NCI-H146 treated with DMSO at 0.1 percent for 48 hours (cell line): Measurements from ENCODE around the gene ADIPOR2.
A peak's percentile ranks its signal among the peaks of the same experiment; 100 is the strongest.

ENCODE experiments used
- DNase-seq: peaks from one replicate; lab custom pipeline; 2025; ENCODE audit not compliant: unreplicated experiment; lab: John Stamatoyannopoulos, UW

ADIPOR2 gene

DNA sequence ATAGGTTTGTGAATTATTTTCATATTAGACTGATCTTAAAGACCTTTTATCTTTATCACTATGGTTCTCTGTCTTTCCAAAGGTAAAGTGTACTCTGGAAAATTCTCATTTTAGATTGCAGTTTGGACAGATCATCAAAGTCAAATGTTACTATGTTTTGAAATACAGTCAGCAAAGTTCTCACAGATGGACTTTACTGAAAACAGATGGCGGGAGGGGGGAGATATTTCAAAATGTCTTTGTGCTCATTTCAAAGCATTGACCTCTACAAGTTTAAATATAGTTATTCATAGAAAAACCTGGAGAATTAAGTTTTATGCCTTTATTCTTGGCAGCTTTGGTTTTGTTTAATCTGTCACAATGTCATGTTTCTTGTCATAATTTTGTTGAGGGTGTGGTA lies 77.7 kb downstream of the ADIPOR2 start:
- no peak for DNase-seq

GRCh38 chr12:1769809-1770494 lies 79.1 kb downstream of the ADIPOR2 start:
- DNase-seq = no peak

GRCh38 chr12:1773937-1774655 lies 83.2 kb downstream of the ADIPOR2 start:
- DNase-seq = no peak

DNA sequence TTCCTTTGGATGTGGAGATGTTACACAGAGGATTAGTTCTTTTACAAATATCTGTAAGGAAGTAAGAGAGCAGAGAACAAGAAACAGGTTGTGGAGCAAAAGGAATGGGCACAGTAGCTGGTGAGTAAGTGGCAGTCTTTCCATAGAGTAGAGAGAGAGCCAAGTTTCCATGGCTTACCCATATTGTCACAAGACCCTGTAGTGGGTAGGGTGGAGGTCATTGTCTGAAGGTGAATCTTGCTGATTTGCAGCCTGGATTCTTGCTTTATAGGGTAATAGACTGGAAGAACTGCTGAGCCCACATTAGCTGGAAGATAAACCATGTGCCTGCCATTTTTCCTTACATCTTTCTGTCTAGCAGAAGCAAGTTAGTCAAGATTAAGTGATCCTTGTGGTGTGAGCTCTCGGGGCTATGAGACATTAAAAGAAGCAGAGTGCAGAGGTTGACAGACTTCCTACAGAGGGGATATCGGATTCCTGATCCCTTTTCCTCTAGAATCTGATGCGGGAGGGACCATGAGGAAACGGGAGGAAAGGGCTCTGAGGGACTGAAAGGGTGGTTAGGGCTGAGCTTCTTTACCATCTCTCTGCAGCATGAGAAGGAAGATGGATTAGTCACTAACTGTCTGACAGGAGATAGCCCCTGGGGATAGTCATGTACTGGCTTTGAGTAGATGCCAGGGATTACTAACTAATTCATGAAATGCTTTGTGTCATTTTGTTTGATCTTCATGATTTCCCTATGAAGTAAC lies 85.5 kb downstream of the ADIPOR2 start:
- DNase-seq = no peak

DNA sequence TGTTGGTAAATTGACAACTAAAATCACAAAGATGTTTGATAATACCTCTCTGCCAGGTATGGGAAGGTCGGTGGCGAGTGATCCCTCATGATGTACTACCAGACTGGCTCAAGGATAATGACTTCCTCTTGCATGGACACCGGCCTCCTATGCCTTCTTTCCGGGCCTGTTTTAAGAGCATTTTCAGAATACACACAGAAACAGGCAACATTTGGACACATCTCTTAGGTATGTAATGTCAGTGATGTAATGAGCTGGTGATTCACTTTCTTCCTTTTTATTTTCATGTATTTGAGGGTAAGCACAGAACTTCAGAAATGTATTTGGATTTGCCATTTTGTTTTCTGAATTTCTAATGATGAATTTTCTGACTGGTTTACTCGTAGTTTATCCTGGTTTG lies 86.9 kb downstream of the ADIPOR2 start:
- DNase-seq = no peak

DNA sequence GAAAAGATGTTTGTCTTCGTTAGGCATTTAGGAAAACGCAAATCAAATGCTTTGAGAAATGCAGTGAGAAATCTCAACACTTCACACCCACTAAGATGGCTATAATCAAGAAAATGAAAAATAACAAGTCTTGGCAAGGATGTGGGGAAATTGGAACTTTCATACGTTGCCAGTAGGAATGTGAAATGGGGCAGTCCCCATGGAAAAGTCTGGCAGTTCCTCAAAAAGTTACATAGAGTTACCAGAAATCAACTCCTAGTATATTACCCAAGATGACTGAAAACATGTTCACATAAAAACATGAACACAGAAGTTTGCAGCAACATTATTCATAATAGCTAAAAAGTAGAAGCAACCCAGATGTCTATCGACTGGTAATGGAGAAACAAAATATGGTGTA lies 88.0 kb downstream of the ADIPOR2 start:
- no peak for DNase-seq

DNA sequence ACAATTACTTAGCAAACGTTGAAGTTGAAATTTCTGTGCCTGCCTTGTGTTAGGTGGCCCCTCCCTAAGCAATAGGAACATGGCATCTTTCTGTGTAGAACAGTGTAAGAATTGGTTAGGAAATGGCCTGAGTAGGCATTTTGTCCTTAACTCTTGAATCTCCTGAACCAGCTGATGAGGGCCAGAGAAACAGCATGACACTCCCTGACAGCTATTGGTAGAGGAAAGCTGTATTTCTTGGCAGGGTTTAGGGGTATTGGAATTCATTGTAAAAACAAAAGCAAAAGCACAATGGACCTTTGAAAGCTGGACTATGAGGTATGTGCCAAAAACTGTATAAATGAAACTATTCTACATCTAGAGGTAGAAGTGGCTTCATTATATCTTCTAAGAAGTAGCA lies 88.9 kb downstream of the ADIPOR2 start:
- DNase-seq = no peak

GRCh38 chr12:1781772-1782171 lies 90.9 kb downstream of the ADIPOR2 start:
- no peak for DNase-seq

DNA sequence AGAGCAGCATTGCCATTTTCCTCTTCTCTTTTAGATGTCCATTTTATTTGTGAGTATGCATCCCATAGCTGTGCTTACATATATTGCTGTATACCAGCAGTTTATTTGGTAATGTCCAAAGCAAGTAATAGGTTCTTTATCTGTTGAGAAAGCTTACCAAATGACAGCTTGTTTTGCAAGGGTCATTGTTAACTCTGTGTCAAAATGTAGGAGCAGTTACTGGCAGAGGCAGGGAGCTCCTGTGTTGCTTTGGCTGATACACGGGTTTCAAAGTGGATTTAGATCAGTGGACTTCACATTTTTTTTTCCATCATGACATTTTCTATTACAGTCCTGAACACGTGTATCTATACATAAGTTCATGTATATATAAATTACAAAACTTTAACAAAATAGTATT lies 91.3 kb downstream of the ADIPOR2 start:
- no peak for DNase-seq

DNA sequence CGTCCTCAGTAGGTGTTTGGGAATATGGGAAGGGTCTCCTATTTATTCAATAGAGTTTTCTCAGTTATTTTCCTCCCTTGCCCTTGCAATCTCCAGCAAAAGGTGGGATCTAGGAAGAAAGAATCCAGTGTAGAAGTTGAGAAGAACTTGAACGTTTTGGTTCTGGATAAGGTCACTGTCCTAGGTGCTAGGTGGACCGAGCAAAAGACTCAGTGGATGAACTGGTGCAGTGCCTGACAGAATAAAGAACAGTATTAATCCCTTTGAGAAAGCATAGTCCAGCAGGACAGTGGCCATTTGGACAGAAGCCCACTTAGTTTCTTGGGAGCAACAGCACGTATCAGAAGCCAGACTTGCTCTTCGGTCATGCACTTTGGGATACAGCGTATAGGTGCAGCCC lies 96.8 kb downstream of the ADIPOR2 start:
- no peak for DNase-seq

GRCh38 chr12:1790444-1790843 lies 99.6 kb downstream of the ADIPOR2 start:
- DNase-seq = no peak

DNA sequence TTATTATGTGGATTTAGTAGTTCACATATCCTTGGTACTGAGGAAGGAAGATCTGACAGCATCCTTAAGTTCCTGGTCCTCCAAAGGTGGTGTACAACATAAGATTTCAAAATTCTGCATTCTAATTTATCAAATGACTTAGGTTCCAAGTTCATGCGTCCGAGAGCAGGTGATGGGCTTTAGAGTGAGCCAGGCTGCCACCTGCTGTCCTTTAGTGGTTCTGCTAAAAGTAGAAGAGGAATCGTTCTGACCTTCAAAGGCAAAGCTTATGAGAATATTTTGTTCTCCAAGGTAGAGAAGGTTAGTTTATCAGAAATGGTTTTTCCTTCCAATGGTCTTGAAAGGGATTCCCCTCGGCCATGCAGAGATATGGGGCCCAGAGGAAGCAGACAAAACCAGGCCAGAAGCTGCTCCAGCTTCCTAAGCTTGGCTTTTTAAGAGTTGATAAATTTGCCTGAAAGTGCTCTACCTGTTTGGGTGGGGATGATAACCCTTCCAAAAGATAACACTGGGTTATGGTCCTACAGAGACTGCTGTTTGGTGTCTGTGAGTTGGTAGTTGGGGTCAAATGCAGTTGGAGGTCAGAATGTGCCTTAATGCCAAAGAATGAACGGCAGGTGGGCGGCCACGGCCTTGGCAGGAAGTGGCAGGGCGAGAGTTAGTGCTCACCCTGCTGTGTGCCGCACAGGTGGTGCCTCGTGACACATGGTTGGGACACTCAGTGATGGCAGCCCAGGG lies 100.4 kb downstream of the ADIPOR2 start:
- peak; percentile 46 for DNase-seq

DNA sequence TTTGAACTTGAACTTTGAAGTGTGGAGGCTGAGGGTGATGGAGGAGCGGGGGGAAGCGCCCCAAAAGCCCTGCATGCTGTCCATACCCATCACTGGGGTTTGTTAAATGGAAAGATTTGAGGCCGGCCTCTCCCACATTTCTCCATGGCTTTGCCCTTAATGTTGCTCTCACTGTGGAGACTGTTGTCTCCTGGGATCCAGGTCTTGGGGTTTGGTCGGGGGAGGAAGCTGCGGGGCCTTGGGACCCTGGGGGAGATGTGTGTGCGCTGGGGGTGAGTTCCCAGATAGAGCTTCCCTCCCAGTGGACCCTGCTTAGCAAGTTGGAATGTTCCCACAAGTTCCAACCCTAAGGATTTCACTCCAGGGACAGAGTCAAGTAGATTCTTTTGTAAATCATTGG lies 101.5 kb downstream of the ADIPOR2 start:
- no peak for DNase-seq

- no peak for DNase-seq
These were observed 102.7 kb downstream of the ADIPOR2 start for GRCh38 chr12:1793426-1794210.

DNA sequence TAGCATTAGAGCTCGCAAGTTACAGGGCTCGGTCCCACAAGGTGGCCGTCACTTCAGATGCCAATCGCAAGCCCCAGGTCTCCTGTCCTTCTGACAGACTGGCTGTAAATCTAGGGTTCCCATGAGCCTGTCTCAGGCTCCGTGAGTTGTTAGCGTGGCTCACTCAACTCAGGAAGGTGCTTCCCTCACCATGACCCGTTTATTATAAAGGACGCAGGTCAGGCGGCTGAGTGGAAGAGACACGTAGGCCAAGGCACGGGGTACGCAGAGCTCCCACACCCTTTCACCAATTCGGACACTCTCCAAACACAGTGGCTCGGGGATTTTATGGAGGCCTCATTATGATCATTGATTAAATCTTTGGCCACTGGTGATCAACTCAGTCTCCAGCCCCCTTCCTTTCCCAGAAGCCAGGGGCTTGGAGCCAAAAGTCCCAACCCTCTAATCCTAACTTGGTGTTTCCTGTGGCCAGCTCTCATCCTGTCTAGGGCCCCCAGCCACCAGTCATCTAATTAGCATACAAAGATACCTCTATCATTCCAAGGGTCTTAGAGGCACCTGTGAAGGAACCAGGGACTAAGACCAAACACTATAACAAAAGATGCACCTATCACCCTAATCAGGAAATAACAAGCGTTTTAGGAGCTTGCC lies 103.7 kb downstream of the ADIPOR2 start:
- DNase-seq = no peak

DNA sequence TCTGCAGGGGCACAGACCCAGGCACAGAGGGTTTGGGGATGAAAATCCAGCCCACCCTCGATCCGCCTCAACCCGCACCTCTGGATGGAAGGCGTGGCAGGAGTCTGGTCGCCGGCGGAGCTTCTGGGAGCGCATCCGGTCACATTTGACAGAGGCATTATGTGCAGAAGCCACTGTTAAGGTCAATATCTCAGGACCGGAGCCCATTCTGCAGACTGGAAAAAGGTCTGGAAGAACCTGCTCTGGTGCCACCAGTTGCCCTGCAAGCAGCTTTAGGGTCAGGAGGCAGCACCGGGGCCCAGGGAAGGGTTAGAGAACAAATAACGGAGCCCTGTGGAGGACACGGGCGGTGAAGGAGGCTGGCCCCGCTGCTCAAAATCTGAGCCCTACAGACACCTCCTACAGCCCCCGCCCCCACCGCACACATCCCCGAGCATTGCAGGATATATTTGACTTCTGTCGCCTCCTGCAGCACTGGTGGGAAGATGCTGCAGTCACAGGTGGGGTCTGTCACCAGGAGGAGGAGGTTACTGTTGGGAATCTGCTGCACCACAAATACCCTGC lies 104.4 kb downstream of the ADIPOR2 start:
- no peak for DNase-seq

DNA sequence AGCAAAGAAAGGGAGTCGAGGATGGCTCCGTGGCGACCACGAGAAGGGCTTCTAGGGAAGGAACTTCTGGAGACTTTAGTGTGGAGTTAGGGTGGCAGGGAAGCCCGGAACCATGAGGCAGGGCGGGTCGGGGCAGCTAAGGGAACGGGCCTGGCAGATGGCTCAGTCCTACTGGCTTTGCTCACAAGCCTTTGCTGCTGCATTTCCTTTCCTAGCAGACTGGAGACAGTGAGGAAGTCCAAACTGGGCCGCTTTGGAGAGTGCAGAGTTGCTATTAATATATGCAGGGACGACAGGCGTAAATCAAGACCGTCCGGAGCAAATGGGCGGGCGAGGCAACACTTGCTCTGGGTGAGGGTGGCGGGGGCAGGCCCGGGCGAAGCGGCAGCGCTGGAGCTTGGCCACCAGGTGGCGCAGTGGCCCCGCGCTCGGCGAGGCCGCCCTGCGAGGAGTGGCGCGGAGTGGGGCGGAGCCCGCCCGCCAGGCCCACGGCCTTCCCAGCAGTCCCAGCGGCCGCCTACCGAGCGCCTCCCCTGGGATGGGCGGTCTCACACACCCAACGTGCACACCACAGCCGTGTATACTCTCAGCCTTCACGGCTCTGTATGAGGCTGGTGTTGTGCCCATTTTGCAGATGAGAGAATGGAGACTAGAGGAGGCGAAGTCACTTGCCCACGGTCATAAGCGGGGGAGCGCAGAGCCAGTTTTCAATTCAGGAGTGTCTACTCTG lies 105.1 kb downstream of the ADIPOR2 start:
- DNase-seq = peak; percentile 61

DNA sequence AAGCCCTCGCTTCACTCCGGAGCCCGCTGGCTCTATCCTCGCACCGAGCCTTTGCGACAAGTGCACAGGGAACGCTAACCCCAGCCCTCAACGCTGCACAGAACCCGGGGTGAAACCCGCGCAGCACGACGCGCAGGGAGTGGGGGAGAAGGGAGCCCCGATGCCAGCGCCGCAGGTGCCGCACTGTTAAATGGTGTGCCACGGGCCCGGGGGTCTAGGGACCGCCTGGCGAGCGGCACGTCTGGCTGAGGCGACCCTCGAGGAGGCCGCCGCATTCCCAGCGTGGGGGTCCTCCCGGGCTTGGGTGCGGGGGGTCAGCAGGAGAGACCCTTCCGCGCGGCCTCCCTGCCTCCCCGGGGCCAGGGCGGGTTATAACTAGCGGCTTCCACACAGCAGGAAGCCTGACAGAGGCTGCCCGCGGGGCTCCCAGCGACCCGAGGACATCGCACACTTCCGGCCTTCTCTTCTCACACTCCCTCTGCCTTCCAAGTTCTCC lies 105.7 kb downstream of the ADIPOR2 start:
- DNase-seq = no peak
